HG03439 (cell line): ENCODE measurements around the gene CENPVL2.
"Not testable (repeated sequence)": the region's sequence is repeated elsewhere in the genome, so short reads cannot be mapped to it uniquely, and the experiment has no call there.

Experiments used
- ATAC-seq: cut with Tn5 transposase; IDR thresholded peaks from one replicate; pipeline ENCODE4 v1.9.1; 2021; ENCODE audit warnings: mild to moderate bottlenecking, moderate library complexity; ENCODE audit not compliant: unreplicated experiment

The CENPVL2 gene

GRCh38 chrX:51682720-51683062 lies at the start of gene CENPVL2:
CENPVL2 (minus strand) TSS chrX:51682831; CDS start chrX:51682831, 0 bp downstream.
- ATAC-seq, result not testable (repeated sequence)

- ATAC-seq, result no peak
Measured at GRCh38 chrX:51728202-51728601, 45.6 kb upstream of the CENPVL2 start.

- not testable (repeated sequence) for ATAC-seq
Measured at GRCh38 chrX:51712943-51713647, 30.5 kb upstream of the CENPVL2 start.

GRCh38 chrX:51710277-51711164 lies 27.9 kb upstream of the CENPVL2 start, which contains the start of gene CENPVL1:
CENPVL1 (plus strand) TSS chrX:51710512; CDS start chrX:51710512, 0 bp downstream.
- ATAC-seq, result not testable (repeated sequence)

- ATAC-seq, result no peak
Measured at GRCh38 chrX:51697397-51697796, 14.8 kb upstream of the CENPVL2 start.

- no peak for ATAC-seq
Measured at GRCh38 chrX:51694254-51694653, 11.6 kb upstream of the CENPVL2 start.

GRCh38 chrX:51681808-51682719 lies 567 bp downstream of the CENPVL2 start:
- not testable (repeated sequence) for ATAC-seq

- not testable (repeated sequence) for ATAC-seq
Measured at GRCh38 chrX:51679689-51680433, 2.8 kb downstream of the CENPVL2 start.

- ATAC-seq, result no peak
Measured at GRCh38 chrX:51665981-51666380, 16.6 kb downstream of the CENPVL2 start.

GRCh38 chrX:51643377-51643776 lies 39.3 kb downstream of the CENPVL2 start:
- ATAC-seq, result no peak

GRCh38 chrX:51641421-51642021 lies 41.1 kb downstream of the CENPVL2 start:
- no peak for ATAC-seq

GRCh38 chrX:51636511-51636910 lies 46.1 kb downstream of the CENPVL2 start:
- not testable (repeated sequence) for ATAC-seq
